ENCODE results near the gene ACSF2.
"Not testable (repeated sequence)": the region's sequence is repeated elsewhere in the genome, so short reads cannot be mapped to it uniquely, and the experiment has no call there.

ACSF2 gene

DNA sequence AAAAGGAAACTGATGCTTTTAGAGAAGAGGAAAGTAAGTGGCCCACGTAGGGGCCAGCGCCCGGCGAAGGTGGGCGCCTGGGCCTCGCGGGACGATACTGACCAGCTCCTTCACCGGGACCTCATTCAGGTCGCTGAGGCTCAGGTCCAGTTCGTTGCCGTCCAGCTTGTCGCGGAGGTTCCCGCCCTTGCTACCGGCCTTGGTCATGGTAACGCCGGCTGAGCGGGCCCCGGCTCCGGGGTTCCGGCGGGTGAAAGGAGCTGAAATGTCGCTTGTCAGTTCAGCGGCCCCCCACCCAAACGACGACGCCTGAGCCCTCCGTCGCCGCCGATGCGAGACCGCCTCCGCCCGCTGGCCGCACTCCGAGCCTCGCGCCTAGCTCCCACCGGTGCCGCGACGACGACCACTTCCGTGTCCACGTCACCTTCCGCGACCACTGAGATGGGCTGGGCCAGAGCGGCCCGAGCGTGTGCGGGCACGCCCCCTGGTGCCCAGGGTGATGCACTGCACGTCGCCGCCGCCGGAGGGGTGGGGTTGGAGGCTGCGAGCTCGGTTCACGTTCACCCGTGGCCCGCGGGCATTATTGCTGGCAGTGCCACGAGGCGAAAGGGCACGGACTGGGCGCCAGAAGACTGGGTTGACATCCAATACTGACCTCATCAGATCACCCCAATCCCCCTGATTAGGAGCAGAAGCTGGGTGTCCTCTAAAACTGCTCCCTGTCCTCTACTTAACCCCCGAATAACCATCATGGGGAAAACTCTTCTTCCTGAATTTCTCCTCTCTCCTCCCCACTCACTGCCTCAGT, 28.7 kb upstream of the ACSF2 start, which contains the start of gene LRRC59:
Gene LRRC59, minus strand, starts transcription at position 413 of the 808 bp plus-strand sequence. Its CDS starts 206 bp downstream, at position 207.
- FAIRE-seq (no peak), DNase-seq (ENCODE audit: insufficient read length, low spot score) (peak; percentile 92)
- TF ChIP-seq POLR2A (IDR thresholded peaks at IDR 0.05; ENCODE audit: low read depth, low read length), result peak; percentile 95

DNA sequence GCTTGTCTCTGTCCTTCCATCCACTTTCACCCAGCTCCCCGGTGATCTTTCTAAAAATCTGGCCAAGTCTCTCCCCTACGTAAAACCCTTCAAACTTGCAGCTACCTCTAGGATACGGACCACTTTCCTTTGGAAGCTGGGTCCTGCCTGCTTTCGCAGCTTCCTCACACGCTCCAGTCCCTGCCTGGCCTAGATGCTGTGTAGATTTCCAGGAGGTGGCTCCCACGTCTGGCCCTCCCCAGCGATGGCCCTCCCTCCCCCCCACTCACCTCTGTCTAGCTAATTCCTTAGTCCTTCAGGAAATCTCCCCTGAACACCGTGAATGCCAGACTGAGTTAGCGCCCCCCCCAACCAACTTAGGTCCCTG, 28.1 kb upstream of the ACSF2 start:
- no peak for TF ChIP-seq POLR2A (IDR thresholded peaks at IDR 0.05; ENCODE audit: low read depth, low read length)
- DNase-seq (ENCODE audit: insufficient read length, low spot score) (no peak), FAIRE-seq (no peak)

DNA sequence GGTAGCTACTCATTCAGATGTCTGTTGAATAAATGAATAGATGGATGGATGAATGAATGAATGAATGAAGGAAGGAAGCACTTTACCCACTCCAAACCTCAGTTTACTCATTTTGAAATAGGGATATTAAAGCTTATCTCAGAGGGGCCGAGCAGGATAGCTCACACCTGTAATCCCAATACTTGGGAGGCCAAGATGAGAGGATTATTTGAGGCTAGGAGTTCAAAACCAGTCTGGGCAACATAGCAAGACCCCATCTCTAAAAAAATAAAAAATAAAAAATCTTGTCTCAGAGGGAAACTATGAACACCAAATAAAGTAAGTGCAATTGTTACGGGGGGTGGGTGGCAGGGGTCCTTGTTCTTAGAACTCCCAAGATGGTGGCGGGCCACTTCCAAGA, 27.3 kb upstream of the ACSF2 start:
- DNase-seq (ENCODE audit: insufficient read length, low spot score); FAIRE-seq: not testable (repeated sequence)

DNA sequence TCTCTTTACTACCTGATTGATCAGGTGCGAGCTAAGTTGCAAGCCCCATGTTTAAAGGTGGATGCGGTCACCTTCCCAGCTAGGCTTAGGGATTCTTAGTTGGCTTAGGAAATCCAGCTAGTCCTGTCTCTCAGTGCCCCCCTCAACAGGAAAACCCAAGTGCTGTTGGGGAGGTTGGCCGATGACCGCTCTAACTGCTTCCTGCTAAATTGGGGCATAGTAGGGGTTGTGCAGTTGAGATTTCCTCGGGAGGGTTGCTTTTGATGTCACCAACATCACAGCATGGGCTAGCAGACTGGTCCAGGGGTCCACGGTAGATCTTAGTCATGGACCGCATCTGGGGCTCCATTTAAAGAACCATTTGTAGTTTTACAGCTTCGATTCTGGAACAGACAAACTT, 26.4 kb upstream of the ACSF2 start:
- FAIRE-seq; DNase-seq (ENCODE audit: insufficient read length, low spot score): not testable (repeated sequence)

DNA sequence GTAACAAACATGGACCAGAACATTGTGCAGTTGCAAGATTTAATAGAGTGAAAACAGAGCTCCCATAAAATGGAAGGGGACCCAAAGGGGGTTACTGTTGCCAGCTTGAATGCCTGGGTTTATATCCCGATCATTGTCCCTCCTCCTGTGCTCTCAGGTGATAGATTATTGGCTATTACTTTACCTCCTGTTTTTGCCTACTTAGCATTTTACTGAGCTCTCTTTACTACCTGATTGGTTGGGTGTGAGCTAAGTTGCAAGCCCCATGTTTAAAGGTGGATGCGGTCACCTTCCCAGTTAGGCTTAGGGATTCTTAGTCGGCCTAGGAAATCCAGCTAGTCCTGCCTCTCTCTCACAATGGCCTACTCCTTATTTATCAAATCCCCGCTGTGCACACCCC, 20.7 kb upstream of the ACSF2 start:
- not testable (repeated sequence) for FAIRE-seq; DNase-seq (ENCODE audit: insufficient read length, low spot score)

DNA sequence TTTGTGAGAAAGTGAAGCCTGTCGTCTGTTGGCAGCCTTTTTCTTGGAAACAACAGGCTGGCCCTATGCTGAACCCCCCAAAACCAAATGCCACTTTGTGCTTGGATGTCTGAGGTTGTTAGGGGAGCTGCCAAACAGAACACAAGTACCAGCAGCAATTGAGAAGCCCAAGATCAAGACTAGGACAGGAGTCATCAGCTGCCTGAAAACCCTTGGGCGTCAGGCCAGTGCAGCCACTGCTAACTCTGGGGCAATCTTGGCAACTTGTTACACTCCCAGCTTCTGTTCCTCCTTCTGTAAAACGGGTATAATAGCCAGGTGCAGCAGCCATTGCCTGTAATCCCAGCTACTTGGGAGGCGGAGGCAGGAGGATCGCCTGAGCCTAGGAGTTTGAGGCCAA, 19.4 kb upstream of the ACSF2 start:
- FAIRE-seq (no peak), DNase-seq (ENCODE audit: insufficient read length, low spot score) (no peak)
- no peak for TF ChIP-seq POLR2A (IDR thresholded peaks at IDR 0.05; ENCODE audit: low read depth, low read length)

DNA sequence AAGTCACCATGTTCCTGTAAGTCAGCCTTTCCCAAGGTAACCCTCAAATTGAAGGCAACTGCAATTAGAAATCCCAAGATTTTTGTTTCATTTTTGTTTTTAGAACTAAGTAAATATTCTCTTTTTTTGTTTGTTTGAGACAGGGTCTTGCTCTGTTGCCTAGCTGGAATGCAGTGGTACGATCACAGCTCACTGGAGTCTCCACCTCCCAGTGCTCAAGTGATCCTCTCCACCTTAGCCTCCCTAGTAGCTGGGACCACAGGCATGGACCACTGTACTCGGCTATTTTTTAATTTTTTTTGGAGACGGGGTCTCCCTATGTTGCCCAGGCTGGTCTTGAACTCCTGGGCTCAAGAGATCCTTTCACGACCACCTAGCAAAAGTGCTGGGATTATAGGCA, 18.1 kb upstream of the ACSF2 start:
- no peak for TF ChIP-seq POLR2A (IDR thresholded peaks at IDR 0.05; ENCODE audit: low read depth, low read length)
- DNase-seq (ENCODE audit: insufficient read length, low spot score), result no peak
- no peak for FAIRE-seq

DNA sequence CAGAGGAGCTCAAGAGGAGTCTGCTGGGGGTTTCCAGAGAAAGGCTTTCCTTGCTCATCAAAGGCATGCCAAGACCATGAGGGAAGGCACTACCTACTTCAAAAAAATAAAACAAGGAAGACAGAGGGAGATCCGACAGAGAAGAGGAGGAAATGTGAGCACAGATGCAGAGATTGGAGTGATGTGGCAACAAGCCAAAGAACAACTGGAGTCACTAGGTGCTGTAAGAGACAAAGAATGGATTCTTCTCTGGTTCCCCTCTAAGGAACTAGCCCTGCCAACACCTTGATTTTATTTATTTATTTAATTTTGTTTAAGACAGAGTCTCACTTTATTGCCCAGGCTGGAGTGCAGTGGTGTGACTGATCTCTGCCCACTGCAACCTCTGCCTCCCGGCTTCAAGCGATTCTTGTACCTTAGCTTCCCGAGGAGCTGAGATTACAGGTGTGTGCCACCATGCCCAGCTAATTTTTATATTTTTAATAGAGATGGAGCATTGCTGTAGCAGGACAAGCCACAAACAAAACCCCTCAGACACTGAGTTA, 13.8 kb upstream of the ACSF2 start:
- DNase-seq (ENCODE audit: insufficient read length, low spot score) (no peak), FAIRE-seq (no peak)
- no peak for TF ChIP-seq POLR2A (IDR thresholded peaks at IDR 0.05; ENCODE audit: low read depth, low read length)

DNA sequence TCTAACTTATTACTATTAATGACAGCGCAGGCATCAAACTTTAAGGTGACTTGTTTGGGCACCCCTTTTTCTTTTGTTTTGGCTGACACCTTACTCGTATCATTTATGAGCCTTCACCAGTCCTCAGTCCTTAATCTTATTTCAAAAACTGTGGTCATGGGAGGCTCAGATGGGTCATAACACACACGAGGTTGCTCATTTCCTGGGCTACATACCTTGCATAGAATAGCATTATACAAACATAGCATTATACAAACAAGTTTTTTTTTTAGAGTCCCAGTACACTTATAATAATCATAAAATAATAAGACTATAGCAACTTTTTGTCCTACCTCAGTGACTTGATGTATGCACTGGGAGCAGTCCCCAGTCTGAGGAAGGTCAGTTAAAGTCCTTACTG, 11.2 kb upstream of the ACSF2 start:
- TF ChIP-seq POLR2A (IDR thresholded peaks at IDR 0.05; ENCODE audit: low read depth, low read length), result no peak
- no peak for FAIRE-seq
- no peak for DNase-seq (ENCODE audit: insufficient read length, low spot score)

DNA sequence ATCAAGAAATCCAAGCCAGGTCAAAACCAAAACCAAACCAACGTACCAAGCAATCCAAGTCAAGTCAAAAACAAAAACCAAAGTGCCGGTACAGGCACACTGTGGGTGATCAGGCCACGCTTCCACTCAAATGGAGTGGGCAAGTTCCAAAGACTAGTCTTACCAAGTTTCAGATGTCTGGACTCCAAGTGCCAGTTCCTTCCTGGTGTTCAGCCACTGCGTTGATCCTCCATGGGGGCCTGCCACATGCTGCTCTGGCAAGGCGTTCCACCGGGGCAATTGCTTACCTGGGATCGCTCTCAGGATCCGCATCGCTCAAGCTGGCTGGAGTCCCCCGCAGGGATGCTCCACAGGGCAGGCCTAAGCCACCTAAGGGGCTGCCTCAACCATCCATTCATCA, 6.4 kb upstream of the ACSF2 start:
- not testable (repeated sequence) for FAIRE-seq; DNase-seq (ENCODE audit: insufficient read length, low spot score)

DNA sequence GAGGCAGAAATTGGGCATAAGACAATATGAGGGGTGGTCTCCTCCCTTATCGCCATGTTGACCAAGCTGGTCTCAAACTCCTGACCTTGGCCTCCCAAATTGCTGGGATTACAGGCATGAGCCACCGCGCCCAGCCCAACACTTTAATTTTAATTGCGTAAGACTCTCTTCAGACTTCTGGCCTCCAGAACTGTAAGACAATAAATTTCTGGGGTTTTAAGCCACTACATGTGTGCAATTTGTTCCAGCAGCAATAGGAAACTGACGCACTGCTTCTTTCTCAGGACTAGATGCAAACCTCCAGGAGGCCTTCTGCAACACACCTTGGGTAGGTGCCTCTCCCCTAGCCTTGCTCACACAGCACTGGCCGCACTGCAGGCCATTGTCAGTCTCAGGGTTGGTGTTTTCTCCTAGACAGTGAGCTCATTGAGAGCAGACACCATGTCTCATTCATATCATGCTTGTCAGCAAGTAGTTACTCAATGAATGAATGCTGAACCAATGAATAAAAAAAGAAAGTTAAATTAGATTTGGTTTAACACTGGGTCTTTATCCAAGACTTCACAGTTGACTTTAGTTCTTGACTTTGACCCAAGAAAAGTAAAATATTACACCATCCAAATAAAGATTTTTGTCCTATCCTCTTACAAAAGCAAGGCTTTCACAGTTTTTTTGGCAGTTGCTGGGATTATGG, 5.5 kb upstream of the ACSF2 start:
- no peak for TF ChIP-seq POLR2A (IDR thresholded peaks at IDR 0.05; ENCODE audit: low read depth, low read length)
- FAIRE-seq (no peak), DNase-seq (ENCODE audit: insufficient read length, low spot score) (no peak)

DNA sequence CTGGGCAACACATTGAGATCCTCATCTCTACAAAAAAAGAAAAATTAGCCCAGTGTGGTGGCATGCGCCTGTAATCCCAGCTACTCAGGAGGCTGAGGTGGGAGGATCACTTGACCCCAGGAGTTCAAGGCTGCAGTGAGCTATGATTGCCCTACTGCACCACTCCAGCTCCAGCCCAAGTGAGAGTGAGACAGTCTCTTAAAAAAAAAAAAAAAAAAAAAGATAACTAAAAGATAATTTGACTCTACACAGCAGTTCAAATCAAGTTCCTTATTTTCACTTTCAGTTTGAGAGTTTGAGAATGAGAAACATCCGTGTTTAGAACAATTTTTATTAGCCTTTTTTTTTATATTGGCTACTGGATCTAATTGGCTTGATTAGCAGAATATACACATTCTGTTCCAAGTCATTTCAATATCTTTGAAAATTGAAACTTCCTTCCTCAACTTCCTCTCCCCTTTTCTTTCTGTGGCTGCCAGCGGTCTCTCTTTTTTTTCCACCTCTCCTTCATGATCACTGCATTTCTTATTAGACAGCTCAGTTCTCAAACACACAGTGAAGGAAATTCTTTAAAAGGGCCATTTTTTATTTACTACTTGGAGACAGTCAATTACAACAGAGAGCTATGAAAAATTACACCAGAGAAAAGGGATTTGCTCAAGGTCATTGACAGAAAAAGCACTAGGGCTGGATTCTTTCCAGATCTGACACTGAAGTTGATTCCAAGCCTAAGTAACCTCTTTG, 4.5 kb upstream of the ACSF2 start:
- TF ChIP-seq POLR2A (IDR thresholded peaks at IDR 0.05; ENCODE audit: low read depth, low read length), result no peak
- no peak for FAIRE-seq
- DNase-seq (ENCODE audit: insufficient read length, low spot score), result no peak

DNA sequence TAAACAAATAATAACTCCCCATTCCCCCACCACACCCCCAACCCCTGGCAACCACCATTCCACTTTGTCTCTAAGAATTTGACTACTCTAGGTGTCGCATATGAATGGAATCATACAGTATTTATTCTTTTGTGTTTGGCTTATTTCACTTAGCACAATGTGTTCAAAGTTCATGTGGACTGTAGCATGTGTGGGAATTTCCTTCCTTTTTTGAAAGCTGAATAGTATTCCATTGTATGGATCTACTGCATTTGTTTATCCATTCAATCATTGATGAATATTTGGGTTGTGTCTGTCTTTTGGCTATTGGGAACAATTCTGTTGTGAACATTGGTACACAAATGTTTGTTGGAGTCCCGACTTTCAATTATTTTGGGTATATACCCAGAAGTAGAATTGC, 3.3 kb upstream of the ACSF2 start:
- no peak for TF ChIP-seq POLR2A (IDR thresholded peaks at IDR 0.05; ENCODE audit: low read depth, low read length)
- FAIRE-seq (no peak), DNase-seq (ENCODE audit: insufficient read length, low spot score) (no peak)

DNA sequence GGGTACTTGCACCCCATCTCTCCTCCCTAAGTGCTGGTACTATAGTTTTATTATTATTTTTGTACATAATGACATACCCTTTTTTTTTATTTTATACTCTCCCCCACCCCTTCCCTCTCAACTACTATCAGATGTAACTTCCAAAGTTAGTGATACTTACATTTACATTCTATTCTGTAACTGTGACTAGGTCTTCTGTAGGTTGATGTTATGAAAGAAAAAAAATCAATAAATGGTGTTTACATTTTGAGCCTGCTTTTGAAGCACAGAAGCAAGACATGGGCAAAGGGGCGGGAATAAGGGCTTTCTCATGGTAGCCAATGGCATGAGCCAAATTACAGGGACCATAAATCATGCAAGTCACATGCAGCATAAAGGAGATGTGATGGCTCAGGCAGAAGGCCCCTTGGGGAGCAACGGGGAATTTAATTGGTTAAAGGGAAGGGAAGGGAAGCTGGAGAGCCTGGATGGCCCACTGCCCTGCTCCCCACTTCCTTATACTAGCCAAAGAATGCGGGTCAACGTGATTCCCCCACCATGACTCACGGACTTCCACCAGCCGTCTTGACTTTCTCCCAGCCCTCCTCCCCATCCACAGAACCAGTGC, 2.4 kb upstream of the ACSF2 start:
- TF ChIP-seq POLR2A (IDR thresholded peaks at IDR 0.05; ENCODE audit: low read depth, low read length), result no peak
- FAIRE-seq (peak; percentile 87), DNase-seq (ENCODE audit: insufficient read length, low spot score) (peak; percentile 93)

Data from H54 (cell line).